HEK293 (cell line): ENCODE measurements around the gene MIEN1.
A peak's percentile ranks its signal among the peaks of the same experiment; 100 is the strongest.

Source experiments
- CTCF ChIA-PET: fragments of 350-600 bp; formaldehyde crosslinking; extraction: SDS; loops from one replicate; lab custom pipeline; 2021; ENCODE audit warnings: antibody characterized with exemption; lab: Yijun Ruan, JAX
- POLR2A ChIA-PET: fragments of 300-600 bp; formaldehyde crosslinking; extraction: SDS; loops from one replicate; lab custom pipeline; 2020; ENCODE audit warnings: antibody characterized with exemption, inconsistent platforms; lab: Yijun Ruan, JAX
- H3K27ac ChIP-seq: fragments of 200-500 bp; sonication (Bioruptor generic); 2 replicates; pipeline ENCODE4 v1.5.1; 2014; ENCODE audit warnings: low read depth, low read length, control low read depth, inconsistent platforms; ENCODE audit errors: extremely low read depth
- H3K36me3 ChIP-seq, 2 experiments: fragments of 200-500 bp in 1 of 2; sonication (Bioruptor generic) in 1 of 2; 1 replicate in 1 of 2; 2 replicates in 1 of 2; pipeline ENCODE4 v1.5.1; 2014 to 2017; ENCODE audit warnings: inconsistent platforms in 2 of 2, low read length in 2 of 2; ENCODE audit not compliant: control insufficient read depth in 2 of 2, insufficient read depth in 1 of 2
- H3K4me1 ChIP-seq: fragments of 200-500 bp; sonication (Bioruptor generic); 2 replicates; pipeline ENCODE4 v1.5.1; 2014; ENCODE audit warnings: mild to moderate bottlenecking, low read length, inconsistent platforms; ENCODE audit not compliant: control insufficient read depth, insufficient read depth
- H3K4me3 ChIP-seq: 2 replicates; pipeline ENCODE4 v1.5.1; 2011; ENCODE audit warnings: low read depth, mild to moderate bottlenecking, control low read depth, low read length, moderate library complexity
- H3K9me3 ChIP-seq: fragments of 200-500 bp; sonication (Bioruptor generic); 2 replicates; pipeline ENCODE4 v1.5.1; 2014; ENCODE audit warnings: low read depth, low read length, inconsistent platforms; ENCODE audit not compliant: control insufficient read depth, insufficient read depth
- GLIS1 ChIP-seq: fragments of 450-650 bp; formaldehyde crosslinking; IDR thresholded peaks from 2 replicates; pipeline ENCODE4 v1.5.1; 2016; ENCODE audit warnings: missing biosample characterization, missing genetic modification characterization
- GLIS2 ChIP-seq: fragments of 450-650 bp; formaldehyde crosslinking; IDR thresholded peaks from 2 replicates; pipeline ENCODE4 v1.5.1; 2016; ENCODE audit warnings: missing biosample characterization, missing genetic modification characterization
- KLF7 ChIP-seq: fragments of 450-650 bp; formaldehyde crosslinking; IDR thresholded peaks from 2 replicates; pipeline ENCODE4 v1.5.1; 2016; ENCODE audit warnings: missing biosample characterization, missing genetic modification characterization, borderline replicate concordance
- PRDM10 ChIP-seq: fragments of 450-650 bp; formaldehyde crosslinking; IDR thresholded peaks from 2 replicates; pipeline ENCODE4 v1.5.1; 2016; ENCODE audit warnings: missing biosample characterization, missing genetic modification characterization
- REST ChIP-seq: fragments of 450-650 bp; formaldehyde crosslinking; IDR thresholded peaks from 2 replicates; pipeline ENCODE4 v1.5.1; 2016; ENCODE audit warnings: missing biosample characterization, missing genetic modification characterization
- SCRT1 ChIP-seq: fragments of 450-650 bp; formaldehyde crosslinking; IDR thresholded peaks from 2 replicates; pipeline ENCODE4 v1.5.1; 2016; ENCODE audit warnings: missing biosample characterization, missing genetic modification characterization, borderline replicate concordance
- YY1 ChIP-seq: fragments of 450-650 bp; formaldehyde crosslinking; IDR thresholded peaks from 2 replicates; pipeline ENCODE4 v1.5.1; 2018; ENCODE audit warnings: missing biosample characterization, missing genetic modification characterization
- ZBTB10 ChIP-seq: fragments of 450-650 bp; formaldehyde crosslinking; IDR thresholded peaks from 2 replicates; pipeline ENCODE4 v1.5.1; 2016; ENCODE audit warnings: missing biosample characterization, missing genetic modification characterization
- ZBTB48 ChIP-seq: fragments of 450-650 bp; formaldehyde crosslinking; IDR thresholded peaks from 2 replicates; pipeline ENCODE4 v1.5.1; 2016; ENCODE audit warnings: missing biosample characterization, missing genetic modification characterization
- ZNF155 ChIP-seq: fragments of 450-650 bp; formaldehyde crosslinking; IDR thresholded peaks from 2 replicates; pipeline ENCODE4 v1.5.1; 2016; ENCODE audit warnings: missing biosample characterization, missing genetic modification characterization
- ZNF274 ChIP-seq, 2 experiments: fragments of 200-500 bp in 1 of 2; fragments of 450-650 bp in 1 of 2; sonication (Bioruptor generic) in 1 of 2; formaldehyde crosslinking in 1 of 2; IDR thresholded peaks; 2 replicates each; pipeline versions ENCODE4 v1.5.1 to v1.6.1; 2014 to 2016; ENCODE audit warnings: borderline replicate concordance in 1 of 2, inconsistent platforms in 1 of 2, low read length in 1 of 2, missing biosample characterization in 1 of 2, missing genetic modification characterization in 1 of 2
- ZNF335 ChIP-seq: fragments of 450-650 bp; formaldehyde crosslinking; conservative IDR thresholded peaks from 2 replicates; pipeline ENCODE4 v1.5.1; 2016; ENCODE audit warnings: missing biosample characterization, missing genetic modification characterization
- ZNF398 ChIP-seq: fragments of 450-650 bp; formaldehyde crosslinking; IDR thresholded peaks from 2 replicates; pipeline ENCODE4 v1.5.1; 2017; ENCODE audit warnings: missing biosample characterization, missing genetic modification characterization
- ZNF433 ChIP-seq: fragments of 450-650 bp; formaldehyde crosslinking; IDR thresholded peaks from 2 replicates; pipeline ENCODE4 v1.5.1; 2016; ENCODE audit warnings: missing biosample characterization, missing genetic modification characterization, low read depth
- ZNF624 ChIP-seq: fragments of 450-650 bp; formaldehyde crosslinking; IDR thresholded peaks from 2 replicates; pipeline ENCODE4 v1.5.1; 2017; ENCODE audit warnings: missing biosample characterization, missing genetic modification characterization
- ZNF747 ChIP-seq: fragments of 450-650 bp; formaldehyde crosslinking; IDR thresholded peaks from 2 replicates; pipeline ENCODE4 v1.5.1; 2016; ENCODE audit warnings: missing biosample characterization, missing genetic modification characterization
- ZNF792 ChIP-seq: fragments of 450-650 bp; formaldehyde crosslinking; IDR thresholded peaks from 2 replicates; pipeline ENCODE4 v1.5.1; 2016; ENCODE audit warnings: missing biosample characterization, missing genetic modification characterization
- ZSCAN16 ChIP-seq: fragments of 450-650 bp; formaldehyde crosslinking; IDR thresholded peaks from 2 replicates; pipeline ENCODE4 v1.5.1; 2016; ENCODE audit warnings: missing biosample characterization, missing genetic modification characterization

MIEN1 gene

GRCh38 chr17:39740357-39741111 lies 10.2 kb upstream of the MIEN1 start (continued):
- no peak for TF ChIP-seq YY1 (tag by site-specific recombination)
- TF ChIP-seq ZBTB48 (tag by site-specific recombination), result peak; percentile 71
- peak; percentile 36; the same call in 1 of the 2 replicates for TF ChIP-seq PRDM10 (tag by site-specific recombination)
- TF ChIP-seq ZSCAN16, result no peak
- 0 out of 2 replicates have a peak, but pooled peaks have one; percentile 45 for TF ChIP-seq KLF7 (tag by site-specific recombination)
- TF ChIP-seq ZNF624 (tag by site-specific recombination), result no peak

GRCh38 chr17:39739885-39740356 lies 9.6 kb upstream of the MIEN1 start:
- H3K27ac ChIP-seq, result peak overlapping the region; percentile 76
- ChIA-PET POLR2A (interaction anchor here (1.0 to 1.9 kb wide), 4 partner anchors 10 to 241 kb away, joined by 3 to 15 read pairs (median 4); partner anchors contain the start of genes ERBB2, MIEN1 and PSMD3), CTCF (interaction anchor here (0.6 to 1.2 kb wide), 4 partner anchors 9 to 118 kb away, joined by 3 to 6 read pairs (median 4); partner anchors contain the start of gene MIEN1)
- no peaks in the 10 kb centered on the region; a peak in 1 of 3 replicates for H3K36me3 ChIP-seq
- H3K9me3 ChIP-seq, result no peaks in the 10 kb centered on the region
- H3K4me1 ChIP-seq, result peaks cover 24% of the 10 kb centered on the region
- peak overlapping the region; percentile 22 for H3K4me3 ChIP-seq
- peak; percentile 48; the same call in 1 of the 2 replicates for TF ChIP-seq ZNF335 (tag by site-specific recombination)
- no peak for TF ChIP-seq ZNF433
- TF ChIP-seq ZNF792 (tag by site-specific recombination), result no peak
- no peak for TF ChIP-seq SCRT1
- no peak for TF ChIP-seq ZNF398
- TF ChIP-seq GLIS2, result peak; percentile 63; the same call in 1 of the 2 replicates
- no peak for TF ChIP-seq ZNF747 (tag by site-specific recombination)
- TF ChIP-seq PRDM10 (tag by site-specific recombination), result peak; percentile 89
- TF ChIP-seq ZNF274 (IDR thresholded peaks at IDR 0.05; ENCODE audit: low read length), result no peak
- no peak for TF ChIP-seq ZNF274 (tag by site-specific recombination; IDR thresholded peaks at IDR 0.05; ENCODE audit: borderline replicate concordance)
- no peak for TF ChIP-seq ZBTB10 (tag by site-specific recombination)
- TF ChIP-seq ZNF155 (tag by site-specific recombination), result no peak
- TF ChIP-seq GLIS1 (tag by site-specific recombination), result peak; percentile 97
- TF ChIP-seq REST, result no peak
